HG03095 (cell line): ENCODE data around the gene TAF8.
"Not testable (repeated sequence)": the region's sequence is repeated elsewhere in the genome, so short reads cannot be mapped to it uniquely, and the experiment has no call there.

ENCODE experiments used
- ATAC-seq: cut with Tn5 transposase; IDR thresholded peaks from one replicate; pipeline ENCODE4 v1.9.1; 2021; ENCODE audit warnings: moderate library complexity; ENCODE audit not compliant: unreplicated experiment

The TAF8 gene

GRCh38 chr6:42050297-42051267 is at the start of gene TAF8:
TAF8 (plus strand) TSS chr6:42050524; CDS start chr6:42050542, 18 bp downstream.
- ATAC-seq, result peak; percentile 65

DNA sequence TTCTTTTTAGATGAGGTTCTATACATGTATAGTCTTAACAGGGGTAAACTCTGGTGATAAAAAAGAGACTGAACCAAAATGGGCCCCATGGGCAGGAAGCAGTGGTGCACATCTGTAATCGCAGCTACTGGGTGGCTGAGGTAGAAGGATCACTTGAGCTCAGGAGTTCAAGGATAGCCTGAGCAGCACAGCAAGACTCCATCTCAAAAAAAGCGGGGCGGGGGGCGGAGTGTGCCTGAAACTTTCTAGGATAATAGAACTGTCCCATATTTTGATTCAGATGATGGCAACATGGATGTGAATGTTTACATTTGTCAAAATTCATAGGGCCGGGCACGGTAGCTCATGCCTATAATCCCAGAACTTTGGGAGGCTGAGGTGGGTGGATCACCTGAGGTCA is 48.8 kb upstream of the TAF8 start:
- no peak for ATAC-seq

DNA sequence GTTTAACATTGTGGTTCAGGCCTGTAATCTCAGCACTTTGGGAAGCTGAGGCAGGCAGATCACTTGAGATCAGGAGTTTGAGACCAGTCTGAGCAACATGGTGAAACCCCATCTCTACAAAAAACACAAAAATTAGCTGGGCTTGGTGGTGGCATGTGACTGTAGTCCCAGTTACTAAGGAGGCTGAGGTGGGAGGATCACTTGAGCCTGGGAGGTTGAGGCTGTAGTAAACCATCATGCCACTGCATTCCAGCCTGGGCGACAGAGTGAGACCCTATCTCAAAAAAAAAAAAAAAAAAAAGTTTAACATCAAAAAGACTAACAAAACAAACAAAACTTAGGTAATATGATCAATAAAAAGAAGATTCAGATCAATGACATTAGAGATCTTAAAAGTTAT is 46.7 kb upstream of the TAF8 start:
- ATAC-seq, result not testable (repeated sequence)

DNA sequence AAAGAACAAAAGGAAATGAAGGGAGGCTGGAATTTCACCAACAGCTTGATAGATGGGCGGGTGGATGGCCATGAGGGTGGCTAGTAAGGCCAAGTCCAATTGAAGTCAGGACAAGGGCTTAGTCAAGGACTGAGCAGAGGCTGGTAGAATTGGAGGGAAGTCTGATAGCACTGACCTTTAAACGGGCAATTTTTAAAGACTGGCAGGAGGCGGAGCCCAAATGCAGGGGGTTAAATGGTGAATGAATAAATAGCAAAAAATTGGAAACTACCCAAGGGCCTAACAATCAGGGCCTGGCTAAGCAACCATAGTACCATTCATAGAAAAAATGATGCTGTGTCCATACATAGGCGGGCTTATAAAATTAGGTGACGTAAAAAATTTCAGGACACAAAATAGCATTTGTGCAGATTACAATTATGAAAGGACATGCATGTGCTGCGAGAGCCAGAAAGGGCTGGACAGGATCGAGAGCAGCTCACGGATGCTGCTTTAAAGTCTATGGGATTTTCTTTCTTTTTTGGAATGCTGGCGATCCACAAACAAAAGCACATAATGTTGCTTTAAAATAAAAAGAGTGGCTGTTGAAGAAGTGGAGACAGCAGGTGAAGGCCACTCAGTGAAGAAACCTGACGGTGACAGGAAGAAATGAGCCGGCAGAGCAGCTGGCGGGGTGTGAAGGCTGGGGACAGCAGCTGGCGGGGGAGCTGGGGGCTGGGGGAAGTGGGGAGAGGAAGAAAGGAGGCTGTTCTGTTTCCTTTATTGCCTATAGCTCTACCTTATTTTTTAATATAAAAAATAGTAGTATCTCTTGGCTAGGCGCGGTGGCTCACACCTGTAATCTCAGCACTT is 42.8 kb upstream of the TAF8 start:
- no peak for ATAC-seq

DNA sequence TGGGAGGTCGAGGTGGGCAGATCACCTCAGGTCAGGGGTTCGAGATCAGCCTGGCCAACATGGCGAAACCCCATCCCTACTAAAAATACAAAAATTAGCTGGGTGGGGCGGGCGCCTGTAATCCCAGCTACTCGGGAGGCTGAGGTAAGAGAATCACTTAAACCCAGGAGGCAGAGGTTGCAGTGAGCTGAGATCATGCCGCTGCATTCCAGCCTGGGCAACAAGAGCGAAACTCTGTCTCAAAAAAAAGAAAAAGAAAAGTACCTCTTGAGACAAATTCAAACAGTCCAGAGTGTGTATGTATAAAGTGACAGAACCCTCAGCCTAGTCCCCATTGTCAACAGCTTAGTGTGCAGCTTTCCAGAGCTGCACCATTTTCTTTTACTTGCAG is 42.2 kb upstream of the TAF8 start:
- ATAC-seq, result not testable (repeated sequence)

- no peak for ATAC-seq
Observed at GRCh38 chr6:42009844-42010184, 40.5 kb upstream of the TAF8 start.

- ATAC-seq, result no peak
Observed at GRCh38 chr6:42010185-42010891, 40.0 kb upstream of the TAF8 start.

DNA sequence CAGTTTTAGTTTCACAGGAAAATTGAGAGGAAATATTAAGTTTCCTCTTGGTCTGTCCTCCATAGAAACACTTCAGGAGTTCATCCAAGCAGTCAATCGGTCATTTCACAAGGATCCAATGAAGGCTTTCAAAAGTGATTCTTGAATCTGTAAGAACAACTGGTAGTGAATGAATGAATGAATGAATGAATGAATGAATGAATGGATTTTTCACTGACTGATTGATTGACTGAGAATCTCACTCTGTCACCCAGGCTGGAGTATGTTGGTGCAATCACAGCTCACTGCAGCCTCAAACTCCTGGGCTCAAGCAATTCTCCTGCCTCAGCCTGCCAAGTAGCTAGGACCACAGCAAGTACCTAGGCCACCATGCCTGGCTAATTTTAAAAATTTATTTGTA is 39.4 kb upstream of the TAF8 start:
- ATAC-seq, result no peak

DNA sequence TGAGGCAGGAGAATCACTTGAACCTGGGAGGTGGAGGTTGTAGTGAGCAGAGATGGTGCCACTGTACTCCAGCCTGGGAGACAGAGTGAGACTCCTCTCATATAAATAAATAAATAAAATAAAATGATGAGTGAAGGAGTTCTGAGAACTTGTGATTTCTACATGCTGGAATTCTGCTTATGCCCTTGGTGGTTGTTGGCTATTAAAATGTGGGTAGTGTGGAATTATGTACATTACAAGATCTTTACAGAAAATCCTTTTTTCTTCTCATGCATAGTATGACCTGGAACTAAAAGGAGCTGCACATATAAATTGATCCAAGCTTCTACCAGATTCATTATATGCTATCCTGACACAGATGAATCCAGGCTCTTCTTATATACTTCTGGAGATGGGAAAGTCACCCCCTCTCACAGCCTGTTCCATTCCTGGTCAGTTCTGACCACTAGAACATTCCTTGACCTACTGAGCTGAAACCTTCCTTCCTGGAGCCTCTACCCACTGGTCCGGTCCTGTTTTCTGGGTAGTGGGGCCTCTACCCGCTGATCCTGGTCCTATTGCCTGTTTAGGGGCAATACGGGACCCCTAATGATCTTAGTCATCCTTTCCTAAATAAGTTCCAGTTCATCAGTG is 37.7 kb upstream of the TAF8 start:
- ATAC-seq, result no peak

- no peak for ATAC-seq
Observed at GRCh38 chr6:42013134-42013516, 37.2 kb upstream of the TAF8 start.

DNA sequence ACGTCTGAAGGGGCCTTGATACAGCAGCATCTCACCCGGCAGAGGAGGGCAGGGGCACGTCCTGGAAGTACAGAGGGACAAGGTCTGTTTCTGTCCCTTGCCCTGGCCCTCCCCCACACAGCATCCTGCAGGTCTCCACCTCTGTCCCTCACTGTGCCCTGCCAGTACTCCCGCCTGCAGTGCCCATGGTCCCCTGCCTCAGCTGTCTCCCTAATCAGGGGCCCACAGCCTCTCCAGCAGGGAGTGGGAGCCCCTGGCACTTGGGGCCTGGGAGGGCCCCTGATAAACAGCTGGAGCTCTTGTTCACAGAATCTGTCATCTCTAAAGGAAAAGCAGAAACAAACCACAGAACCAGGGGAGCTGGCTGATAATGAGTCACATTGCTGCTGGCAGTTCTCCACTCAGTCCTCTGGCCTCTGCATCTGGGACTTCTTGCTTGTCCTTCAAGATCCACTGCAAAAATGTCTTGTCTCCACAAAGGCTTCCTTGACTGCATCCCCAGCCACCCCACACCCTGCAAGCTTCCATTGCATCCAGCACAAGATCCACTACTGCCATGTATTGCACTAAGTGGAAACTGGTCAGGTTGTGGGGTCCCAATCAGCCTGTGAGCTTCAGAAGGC is 33.2 kb upstream of the TAF8 start:
- no peak for ATAC-seq

GRCh38 chr6:42020967-42021366 is 29.4 kb upstream of the TAF8 start:
- no peak for ATAC-seq

- ATAC-seq, result no peak
Observed at GRCh38 chr6:42021847-42022754, 28.2 kb upstream of the TAF8 start.

DNA sequence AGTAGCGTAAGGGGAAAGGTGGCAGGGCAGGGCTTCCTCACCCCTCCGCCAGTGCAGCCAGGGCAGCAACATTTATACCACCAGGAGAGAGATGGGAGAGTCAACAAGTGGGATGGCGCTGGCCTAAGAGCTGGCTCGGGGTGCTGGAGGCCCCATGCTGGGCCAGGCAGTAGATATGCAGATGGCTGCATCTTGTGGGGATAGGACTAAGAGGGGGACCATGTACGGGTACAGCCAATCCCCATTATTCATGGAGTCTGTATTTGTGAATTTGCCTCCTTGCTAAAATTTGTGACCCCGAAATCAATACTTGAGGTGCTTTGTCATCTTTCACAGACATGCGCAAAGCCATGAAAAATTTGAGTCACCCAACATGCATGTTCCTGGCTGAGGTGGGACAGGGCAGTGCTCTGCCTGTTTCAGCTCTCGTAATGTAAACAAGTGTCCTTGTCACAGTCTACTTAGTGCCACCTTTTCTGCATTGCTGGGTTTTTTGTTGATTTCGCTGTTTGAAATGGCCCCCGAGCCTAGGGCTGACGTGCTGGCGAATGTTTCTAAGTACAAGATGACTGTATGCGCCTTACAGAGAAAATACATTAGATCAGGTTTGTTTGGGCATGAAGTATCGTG is 27.5 kb upstream of the TAF8 start:
- ATAC-seq, result no peak

- ATAC-seq, result peak; percentile 67
Observed at GRCh38 chr6:42025066-42025844, 25.1 kb upstream of the TAF8 start.

GRCh38 chr6:42025845-42026243 is 24.5 kb upstream of the TAF8 start:
- peak; percentile 6 for ATAC-seq

DNA sequence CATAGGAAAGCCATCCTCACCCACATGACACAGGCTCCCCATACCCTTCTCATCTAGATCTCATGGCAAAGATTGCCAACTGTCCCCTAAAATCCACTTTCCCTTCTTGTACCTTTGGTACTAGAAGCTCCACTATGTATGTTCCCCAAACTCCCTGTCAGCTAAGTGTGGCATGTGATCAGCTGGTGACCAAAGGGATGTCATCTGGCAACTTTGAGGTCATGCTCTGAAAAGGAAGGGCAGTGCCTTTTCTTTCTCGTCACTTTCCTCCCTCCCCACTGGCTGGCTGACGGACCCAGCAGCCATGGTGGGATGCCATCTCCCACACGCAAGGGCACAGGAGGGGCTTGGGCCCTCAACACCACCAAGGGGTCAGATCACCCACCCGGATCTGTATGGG is 23.8 kb upstream of the TAF8 start:
- no peak for ATAC-seq
